Measurements from ENCODE around the gene TFEB. TPM values are rescaled to one million over a fixed set of nuclear protein-coding genes. Genes with fewer than 3 reads are reported as not detected.

TFEB gene
- total RNA-seq, 1 donor, result 5.1 TPM

DNA sequence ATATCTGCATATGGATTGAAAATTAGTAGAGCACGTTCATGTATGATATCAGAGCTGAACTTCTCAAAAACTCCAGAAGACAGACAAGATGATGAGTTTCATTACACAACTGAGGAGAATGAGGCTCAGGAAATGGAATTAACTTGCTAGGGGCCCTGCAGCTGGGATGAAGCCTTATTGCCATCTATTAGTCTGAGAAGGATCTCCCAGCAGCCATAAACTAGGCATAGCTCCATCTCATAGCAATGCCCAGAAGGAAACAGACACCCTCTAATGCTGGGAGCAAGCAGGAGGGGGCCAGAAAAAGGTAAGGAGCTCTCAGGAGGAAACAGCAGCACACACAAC lies 18.0 kb downstream of the TFEB start:
- no peak for DNase-seq (ENCODE audit: insufficient read length, low spot score, missing footprints)
- TF ChIP-seq, protein P1, sequence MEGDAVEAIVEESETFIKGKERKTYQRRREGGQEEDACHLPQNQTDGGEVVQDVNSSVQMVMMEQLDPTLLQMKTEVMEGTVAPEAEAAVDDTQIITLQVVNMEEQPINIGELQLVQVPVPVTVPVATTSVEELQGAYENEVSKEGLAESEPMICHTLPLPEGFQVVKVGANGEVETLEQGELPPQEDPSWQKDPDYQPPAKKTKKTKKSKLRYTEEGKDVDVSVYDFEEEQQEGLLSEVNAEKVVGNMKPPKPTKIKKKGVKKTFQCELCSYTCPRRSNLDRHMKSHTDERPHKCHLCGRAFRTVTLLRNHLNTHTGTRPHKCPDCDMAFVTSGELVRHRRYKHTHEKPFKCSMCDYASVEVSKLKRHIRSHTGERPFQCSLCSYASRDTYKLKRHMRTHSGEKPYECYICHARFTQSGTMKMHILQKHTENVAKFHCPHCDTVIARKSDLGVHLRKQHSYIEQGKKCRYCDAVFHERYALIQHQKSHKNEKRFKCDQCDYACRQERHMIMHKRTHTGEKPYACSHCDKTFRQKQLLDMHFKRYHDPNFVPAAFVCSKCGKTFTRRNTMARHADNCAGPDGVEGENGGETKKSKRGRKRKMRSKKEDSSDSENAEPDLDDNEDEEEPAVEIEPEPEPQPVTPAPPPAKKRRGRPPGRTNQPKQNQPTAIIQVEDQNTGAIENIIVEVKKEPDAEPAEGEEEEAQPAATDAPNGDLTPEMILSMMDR (IDR thresholded peaks at IDR 0.05; ENCODE audit: extremely low read depth, low read depth, low read length), result no peak
- H3K27me3 ChIP-seq (ENCODE audit: insufficient read depth, low read length), result no peaks in the 10 kb centered on the region
- no peak overlapping the region for H3K27ac ChIP-seq (ENCODE audit: low read depth, low read length)
- H4K20me1 ChIP-seq (ENCODE audit: insufficient read depth, low read length), result peaks cover 33% of the 10 kb centered on the region
- peaks cover 29% of the 10 kb centered on the region for H3K4me1 ChIP-seq (ENCODE audit: insufficient read depth, low read length)
- no peaks in the 10 kb centered on the region for H3K36me3 ChIP-seq (ENCODE audit: insufficient read depth, low read length)
- H3K4me3 ChIP-seq (ENCODE audit: insufficient read depth, low read length), result no peak overlapping the region
- H3K79me2 ChIP-seq (ENCODE audit: insufficient read depth, low read length), result peaks cover 35% of the 10 kb centered on the region
- no peak overlapping the region for H3K4me2 ChIP-seq (ENCODE audit: insufficient read depth, low read length)
- no peaks in the 10 kb centered on the region for H3K9me3 ChIP-seq (ENCODE audit: low read depth, low read length)
- H2AFZ ChIP-seq (ENCODE audit: low read length), result no peak overlapping the region

- no peak for DNase-seq (ENCODE audit: insufficient read length, low spot score, missing footprints)
Measured at GRCh38 chr6:41716516-41717391, 18.7 kb downstream of the TFEB start.

DNA sequence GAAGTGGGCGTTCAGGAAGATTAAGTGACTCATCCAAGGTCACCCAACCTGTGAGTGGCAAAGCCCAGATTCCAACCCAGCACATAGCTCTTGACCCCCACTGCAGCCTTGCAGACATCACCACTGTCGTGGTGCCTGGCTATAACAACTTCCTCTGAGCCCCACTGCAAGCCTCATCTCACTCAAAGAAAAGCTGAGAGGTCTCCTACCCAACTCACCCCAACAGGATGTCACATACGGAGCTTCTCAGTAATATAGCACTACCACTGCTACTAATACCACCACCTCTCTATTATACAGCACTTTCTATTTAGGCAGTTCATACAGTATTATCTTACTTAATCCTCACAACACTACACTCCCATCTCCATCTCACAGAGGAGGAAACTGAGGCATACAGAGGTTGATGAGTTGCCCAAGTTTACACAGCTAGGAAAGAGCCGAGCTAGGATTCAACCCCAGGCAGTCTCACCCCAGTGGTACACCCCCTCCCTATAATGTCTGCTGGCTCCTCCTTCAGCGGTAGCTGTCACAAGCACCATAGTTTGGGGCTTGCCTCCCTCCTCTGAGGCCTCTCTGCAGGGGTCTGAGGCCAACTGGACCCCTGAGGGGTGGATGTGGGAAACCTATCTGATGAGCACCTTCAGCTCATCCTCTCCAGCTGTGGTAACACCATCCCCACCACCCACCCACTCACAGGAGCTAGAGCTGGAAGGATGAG lies 19.5 kb downstream of the TFEB start:
- Histone ChIP-seq H3K27me3 (ENCODE audit: insufficient read depth, low read length) (no peaks in the 10 kb centered on the region), H3K27ac (ENCODE audit: low read depth, low read length) (no peak overlapping the region), H3K4me1 (ENCODE audit: insufficient read depth, low read length) (peaks cover 33% of the 10 kb centered on the region), H3K4me3 (ENCODE audit: insufficient read depth, low read length) (no peak overlapping the region), H3K36me3 (ENCODE audit: insufficient read depth, low read length) (no peaks in the 10 kb centered on the region), H3K9me3 (ENCODE audit: low read depth, low read length) (no peaks in the 10 kb centered on the region), H4K20me1 (ENCODE audit: insufficient read depth, low read length) (peaks cover 40% of the 10 kb centered on the region), H3K79me2 (ENCODE audit: insufficient read depth, low read length) (peaks cover 30% of the 10 kb centered on the region), H2AFZ (ENCODE audit: low read length) (no peak overlapping the region), H3K4me2 (ENCODE audit: insufficient read depth, low read length) (no peak overlapping the region)
- TF ChIP-seq, protein P1 (IDR thresholded peaks at IDR 0.05; ENCODE audit: extremely low read depth, low read depth, low read length), result no peak
- DNase-seq (ENCODE audit: insufficient read length, low spot score, missing footprints), result no peak

More at GRCh38 chr6:41716516-41717391, 18.7 kb downstream of the TFEB start:
- no peak overlapping the region for H2AFZ ChIP-seq (ENCODE audit: low read length)
- H3K4me3 ChIP-seq (ENCODE audit: insufficient read depth, low read length), result no peak overlapping the region
- H3K79me2 ChIP-seq (ENCODE audit: insufficient read depth, low read length), result peaks cover 35% of the 10 kb centered on the region
- no peak overlapping the region for H3K4me2 ChIP-seq (ENCODE audit: insufficient read depth, low read length)
- H3K27me3 ChIP-seq (ENCODE audit: insufficient read depth, low read length), result no peaks in the 10 kb centered on the region
- peaks cover 36% of the 10 kb centered on the region for H4K20me1 ChIP-seq (ENCODE audit: insufficient read depth, low read length)
- TF ChIP-seq, protein P1 (IDR thresholded peaks at IDR 0.05; ENCODE audit: extremely low read depth, low read depth, low read length), result no peak
- H3K36me3 ChIP-seq (ENCODE audit: insufficient read depth, low read length), result no peaks in the 10 kb centered on the region
- H3K4me1 ChIP-seq (ENCODE audit: insufficient read depth, low read length), result peaks cover 33% of the 10 kb centered on the region
- H3K27ac ChIP-seq (ENCODE audit: low read depth, low read length), result no peak overlapping the region
- H3K9me3 ChIP-seq (ENCODE audit: low read depth, low read length), result no peaks in the 10 kb centered on the region

Measured in osteoblast (primary cell).